Activated B cell treated with CpG ODN at 0.5 μM for 24 hours (primary cell): ENCODE measurements around the gene ARF4. TPM values are rescaled to one million over a fixed set of nuclear protein-coding genes. Genes with fewer than 3 reads are reported as not detected.
A peak's percentile ranks its signal among the peaks of the same experiment; 100 is the strongest.
"Not testable (repeated sequence)": the region's sequence is repeated elsewhere in the genome, so short reads cannot be mapped to it uniquely, and the experiment has no call there.

Source experiments
- ATAC-seq: fragments of 200-7000 bp; cut with Tn5 transposase; one replicate; pipeline ENCODE4 v1.10.0; 2021; ENCODE audit warnings: low read depth, mild to moderate bottlenecking, moderate library complexity
- CTCF ChIA-PET: fragments of 350-600 bp; sonication (Branson Sonifier 250); formaldehyde crosslinking; loops from one replicate; lab custom pipeline; 2021; ENCODE audit warnings: antibody characterized with exemption; lab: Charles Lee
- POLR2A ChIA-PET: fragments of 350-600 bp; sonication (Branson Sonifier 250); formaldehyde crosslinking; loops from one replicate; lab custom pipeline; 2021; ENCODE audit warnings: antibody characterized with exemption; lab: Charles Lee
- DNase-seq: peaks from one replicate; pipeline ENCODE4 v3.0.0; 2022
- H3K27ac Mint-ChIP-seq: one replicate; pipeline ENCODE4 v1.8.0; 2020; ENCODE audit warnings: mixed read lengths
- H3K27me3 Mint-ChIP-seq: one replicate; pipeline ENCODE4 v1.8.0; 2021; ENCODE audit warnings: mixed read lengths
- H3K36me3 Mint-ChIP-seq: one replicate; pipeline ENCODE4 v1.8.0; 2021; ENCODE audit warnings: low read depth, mixed read lengths
- H3K4me1 Mint-ChIP-seq: one replicate; pipeline ENCODE4 v1.8.0; 2021; ENCODE audit warnings: mixed read lengths
- H3K4me3 Mint-ChIP-seq: one replicate; pipeline ENCODE4 v1.8.0; 2020; ENCODE audit warnings: mild to moderate bottlenecking, mixed read lengths
- H3K9me3 Mint-ChIP-seq: one replicate; pipeline ENCODE4 v1.8.0; 2020; ENCODE audit warnings: mixed read lengths
- CTCF ChIP-seq: fragments of 200-600 bp; IDR thresholded peaks from one replicate; pipeline ENCODE4 v1.8.0; 2022; ENCODE audit warnings: antibody characterized with exemption, mild to moderate bottlenecking
- intact Hi-C: fragments of 100-400 bp; cut with micrococcal nuclease; formaldehyde crosslinking; loops from one replicate; pipeline ENCODE4 v1.15.1; 2024
- total RNA-seq: library from RNA; stranded (reverse); gene quantifications from 2 replicates; pipeline ENCODE4 v1.2.3, GENCODE V29; 2022

The ARF4 gene
- 43.0 and 45.1 TPM in 2 replicates for total RNA-seq

DNA sequence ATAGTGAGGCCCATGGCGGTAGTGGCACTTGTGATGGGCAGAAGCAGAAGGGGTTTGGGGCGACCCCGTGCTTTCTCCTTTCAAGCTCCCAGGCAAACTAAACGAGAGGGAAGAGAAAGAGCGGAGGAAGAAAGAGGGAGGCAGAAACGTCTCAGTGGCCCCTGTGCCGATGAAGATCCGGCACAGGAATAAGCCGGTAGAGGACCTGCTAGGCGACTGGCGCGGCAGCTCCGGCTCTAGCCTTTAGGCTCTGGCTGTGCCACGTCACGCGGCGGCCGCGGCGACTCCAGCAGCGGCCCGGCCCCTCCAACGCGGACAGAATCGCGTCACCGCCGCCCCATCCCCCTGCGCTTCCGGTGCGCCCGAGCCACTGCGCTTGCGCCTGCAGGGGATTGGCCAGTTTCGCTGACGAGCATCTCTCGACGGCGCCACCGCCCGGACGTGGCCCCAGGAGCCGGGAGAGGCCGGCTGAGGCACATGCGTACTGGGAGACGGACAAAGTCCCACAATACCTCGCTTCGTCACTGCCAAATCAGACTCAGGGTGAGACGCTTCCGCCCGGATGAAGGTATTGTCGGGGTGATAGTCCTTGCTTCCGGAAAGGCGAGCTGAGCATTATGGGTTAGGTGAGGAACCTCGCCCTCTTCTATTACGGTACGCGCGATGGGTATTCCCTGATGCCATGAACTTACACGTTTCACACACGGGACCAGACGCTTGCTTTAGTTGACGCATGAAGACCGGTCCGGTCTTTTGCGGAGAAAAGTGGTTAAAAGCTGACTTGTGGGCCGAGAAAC, at the start of gene ARF4:
Gene ARF4 (minus strand): TSS at position 218 of the 797 bp plus-strand sequence. CDS start 204 bp downstream, at position 14.
- intact Hi-C loops = loop anchor here (1.0 to 10.0 kb wide), 13 partner anchors 41 to 1043 kb away; partner anchors contain the start of genes APPL1, ARHGEF3, CCDC66 and FLNB
- peak within 1 kb of the TSS; percentile 95 for H3K4me3 Mint-ChIP-seq
- no peak for TF ChIP-seq CTCF
- H3K4me1 Mint-ChIP-seq = peaks cover 53% of the 10 kb centered on the region
- no peaks in the 10 kb centered on the region for H3K9me3 Mint-ChIP-seq
- POLR2A ChIA-PET = interaction anchor here (0.5 to 5.3 kb wide), 26 partner anchors 9 to 1389 kb away, joined by 3 to 99 read pairs (median 4); partner anchors contain the start of genes APPL1, CCDC66, DENND6A and PDE12
- CTCF ChIA-PET = interaction anchor here (0.6 to 1.9 kb wide), 2 partner anchors 156 to 159 kb away, joined by 3 to 5 read pairs; partner anchors contain the start of gene SLMAP
- peak; percentile 89 for ATAC-seq
- H3K36me3 Mint-ChIP-seq = peaks cover 28% of the 10 kb centered on the region
- peak within 1 kb of the TSS; percentile 100 for H3K27ac Mint-ChIP-seq
- no peaks in the 10 kb centered on the region for H3K27me3 Mint-ChIP-seq
- DNase-seq = peak; percentile 100

- ATAC-seq (no peak), DNase-seq (no peak)
- H3K4me3 Mint-ChIP-seq = no peak overlapping the region
- POLR2A ChIA-PET = no interaction called here
- peaks cover 12% of the 10 kb centered on the region for H3K9me3 Mint-ChIP-seq
- TF ChIP-seq CTCF = no peak
- H3K36me3 Mint-ChIP-seq = peaks cover 68% of the 10 kb centered on the region
- H3K27ac Mint-ChIP-seq = peak overlapping the region; percentile 4
- H3K27me3 Mint-ChIP-seq = no peaks in the 10 kb centered on the region
- CTCF ChIA-PET = no interaction called here
- intact Hi-C loops = no loop called here
- H3K4me1 Mint-ChIP-seq = peaks cover 10% of the 10 kb centered on the region
Measured at GRCh38 chr3:57646723-57647122, 49.6 kb upstream of the ARF4 start.

DNA sequence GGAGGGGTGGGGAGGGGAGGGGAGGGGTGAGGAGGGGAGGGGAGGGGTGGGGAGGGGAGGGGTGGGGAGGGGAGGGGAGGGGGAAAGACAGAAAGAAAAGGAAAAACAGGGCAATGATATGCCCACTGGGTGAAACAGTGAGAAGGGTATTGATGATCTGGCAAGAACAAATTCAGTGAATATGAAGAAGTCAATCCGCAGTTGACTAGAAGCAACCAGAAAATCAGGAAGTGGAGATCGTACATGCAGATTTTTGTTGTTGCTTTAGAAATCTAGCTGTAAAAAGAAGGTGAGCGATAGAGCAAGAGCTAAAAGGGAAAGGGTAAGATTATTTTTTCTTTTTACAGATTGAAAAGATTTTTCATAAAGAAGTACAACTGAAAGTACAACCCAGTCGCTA, 47.6 kb upstream of the ARF4 start:
- H3K27me3 Mint-ChIP-seq = no peaks in the 10 kb centered on the region
- H3K4me1 Mint-ChIP-seq = peaks cover 10% of the 10 kb centered on the region
- H3K9me3 Mint-ChIP-seq = peaks cover 12% of the 10 kb centered on the region
- ChIA-PET POLR2A (no interaction called here), CTCF (interaction anchor here (1.5 kb wide), 1 partner anchor 181 kb away, joined by 5 read pairs; no protein-coding TSS in a partner anchor)
- peaks cover 63% of the 10 kb centered on the region for H3K36me3 Mint-ChIP-seq
- no peak for DNase-seq
- TF ChIP-seq CTCF = no peak
- intact Hi-C loops = no loop called here
- ATAC-seq = no peak
- no peak overlapping the region for H3K27ac Mint-ChIP-seq
- no peak overlapping the region for H3K4me3 Mint-ChIP-seq

GRCh38 chr3:57637391-57637790, 40.2 kb upstream of the ARF4 start:
- H3K4me1 Mint-ChIP-seq = no peaks in the 10 kb centered on the region
- H3K36me3 Mint-ChIP-seq = peaks cover 63% of the 10 kb centered on the region
- no peak for TF ChIP-seq CTCF
- H3K27me3 Mint-ChIP-seq = no peaks in the 10 kb centered on the region
- ChIA-PET CTCF (no interaction called here), POLR2A (no interaction called here)
- intact Hi-C loops = no loop called here
- no peak overlapping the region for H3K4me3 Mint-ChIP-seq
- H3K27ac Mint-ChIP-seq = no peak overlapping the region
- H3K9me3 Mint-ChIP-seq = no peaks in the 10 kb centered on the region
- DNase-seq (no peak), ATAC-seq (no peak)

GRCh38 chr3:57634259-57634658, 37.1 kb upstream of the ARF4 start:
- DNase-seq, H3K27me3 Mint-ChIP-seq, H3K4me3 Mint-ChIP-seq, POLR2A ChIA-PET, ATAC-seq, H3K27ac Mint-ChIP-seq, H3K4me1 Mint-ChIP-seq, intact Hi-C loops, H3K9me3 Mint-ChIP-seq, CTCF ChIA-PET: not testable (repeated sequence)
- H3K36me3 Mint-ChIP-seq = peaks cover 68% of the 10 kb centered on the region
